Gastrocnemius medialis (tissue), 4 donors: ENCODE results near the gene NCAPG2.

ENCODE experiments used
- CTCF ChIP-seq, 5 experiments: fragments of 450-650 bp in 3 of 5; fragments of 200-600 bp in 2 of 5; sonication (generic) in 2 of 5; IDR thresholded peaks in 4 of 5; conservative IDR thresholded peaks in 1 of 5; 1 replicate in 4 of 5; 2 replicates in 1 of 5; pipeline ENCODE4 v1.5.1; 2016 to 2019; ENCODE audit warnings: antibody characterized with exemption in 5 of 5, mild to moderate bottlenecking in 3 of 5, moderate library complexity in 3 of 5
- POLR2A ChIP-seq, 2 donors: fragments of 450-650 bp; IDR thresholded peaks; one replicate each; pipeline ENCODE4 v1.6.1; 2017; ENCODE audit warnings: antibody characterized with exemption in 2 of 2, mild to moderate bottlenecking in 2 of 2, moderate library complexity in 2 of 2

DNA sequence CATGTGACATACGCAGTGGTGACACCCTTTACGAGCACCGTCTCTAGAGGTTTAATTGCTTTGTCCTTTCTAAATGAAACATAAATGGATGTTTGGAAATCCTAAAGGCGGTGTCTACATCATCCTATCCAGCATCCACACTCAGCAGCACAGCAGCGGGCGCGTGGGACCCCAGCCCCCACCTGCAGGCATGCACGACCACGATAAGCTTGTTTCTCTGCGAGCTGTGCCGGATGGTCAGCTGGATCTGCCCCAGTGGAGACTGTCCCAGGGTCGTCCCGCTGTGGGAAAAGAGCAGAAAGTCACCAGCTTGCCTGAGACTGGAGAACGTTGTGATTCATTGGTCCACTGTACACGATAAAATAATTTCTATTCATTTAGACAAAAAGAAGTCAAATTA, 34.2 kb upstream of the NCAPG2 start:
- TF ChIP-seq CTCF (IDR thresholded peaks at IDR 0.05 in 4 of 5, conservative IDR thresholded peaks at IDR 0.05 in 1 of 5): no peak
- no peak for TF ChIP-seq POLR2A (IDR thresholded peaks at IDR 0.05)
